ENCODE data around the gene KRTAP9-6. TPM values are rescaled to one million over a fixed set of nuclear protein-coding genes. Genes with fewer than 3 reads are reported as not detected.

KRTAP9-6 gene
- total RNA-seq, 1 donor from 2014 or later, result not detected

Other genes with a start within 250 kb of the KRTAP9-6 start
- gene KRTAP1-5, start 238.2 kb upstream of the KRTAP9-6 start, total RNA-seq (ENCODE audit: insufficient read depth, low replicate concordance), result not detected
- gene KRTAP1-4, start 235.2 kb upstream of the KRTAP9-6 start, total RNA-seq (ENCODE audit: insufficient read depth, low replicate concordance), result not detected
- not detected for gene KRTAP1-3, start 230.5 kb upstream of the KRTAP9-6 start, total RNA-seq (ENCODE audit: insufficient read depth, low replicate concordance)
- gene KRTAP1-1, start 223.9 kb upstream of the KRTAP9-6 start, total RNA-seq (ENCODE audit: insufficient read depth, low replicate concordance), result not detected
- not detected for gene KRTAP2-1, start 218.1 kb upstream of the KRTAP9-6 start, total RNA-seq (ENCODE audit: insufficient read depth, low replicate concordance)
- 8.4 TPM for gene KRTAP2-2, start 210.1 kb upstream of the KRTAP9-6 start, total RNA-seq (ENCODE audit: insufficient read depth, low replicate concordance)
- 20.5 TPM for gene KRTAP2-3, start 205.3 kb upstream of the KRTAP9-6 start, total RNA-seq (ENCODE audit: insufficient read depth, low replicate concordance)
- gene KRTAP2-4, start 199.5 kb upstream of the KRTAP9-6 start, total RNA-seq (ENCODE audit: insufficient read depth, low replicate concordance), result not detected
- gene KRTAP4-7, start 181.2 kb upstream of the KRTAP9-6 start, total RNA-seq (ENCODE audit: insufficient read depth, low replicate concordance), result not detected
- gene KRTAP4-8, start 167.2 kb upstream of the KRTAP9-6 start, total RNA-seq (ENCODE audit: insufficient read depth, low replicate concordance), result not detected
- not detected for gene KRTAP4-16, start 163.2 kb upstream of the KRTAP9-6 start, total RNA-seq (ENCODE audit: insufficient read depth, low replicate concordance)
- not detected for gene KRTAP4-9, start 160.0 kb upstream of the KRTAP9-6 start, total RNA-seq (ENCODE audit: insufficient read depth, low replicate concordance)
- 3.4 TPM for gene KRTAP4-11, start 147.0 kb upstream of the KRTAP9-6 start, total RNA-seq (ENCODE audit: insufficient read depth, low replicate concordance)
- not detected for gene KRTAP4-12, start 141.2 kb upstream of the KRTAP9-6 start, total RNA-seq (ENCODE audit: insufficient read depth, low replicate concordance)
- gene KRTAP4-6, start 124.8 kb upstream of the KRTAP9-6 start, total RNA-seq (ENCODE audit: insufficient read depth, low replicate concordance), result 1.2 TPM
- 5.5 TPM for gene KRTAP4-5, start 115.6 kb upstream of the KRTAP9-6 start, total RNA-seq (ENCODE audit: insufficient read depth, low replicate concordance)
- 2.6 TPM for gene KRTAP4-4, start 104.6 kb upstream of the KRTAP9-6 start, total RNA-seq (ENCODE audit: insufficient read depth, low replicate concordance)
- 1.4 TPM for gene KRTAP4-3, start 97.2 kb upstream of the KRTAP9-6 start, total RNA-seq (ENCODE audit: insufficient read depth, low replicate concordance)
- not detected for gene KRTAP4-2, start 87.2 kb upstream of the KRTAP9-6 start, total RNA-seq (ENCODE audit: insufficient read depth, low replicate concordance)
- gene KRTAP4-1, start 80.5 kb upstream of the KRTAP9-6 start, total RNA-seq (ENCODE audit: insufficient read depth, low replicate concordance), result 1.9 TPM
- 1.4 TPM for gene KRTAP9-1, start 75.5 kb upstream of the KRTAP9-6 start, total RNA-seq (ENCODE audit: insufficient read depth, low replicate concordance)
- gene KRTAP9-2, start 38.7 kb upstream of the KRTAP9-6 start, total RNA-seq (ENCODE audit: insufficient read depth, low replicate concordance), result not detected
- gene KRTAP9-3, start 32.9 kb upstream of the KRTAP9-6 start, total RNA-seq (ENCODE audit: insufficient read depth, low replicate concordance), result not detected
- not detected for gene KRTAP9-8, start 27.4 kb upstream of the KRTAP9-6 start, total RNA-seq (ENCODE audit: insufficient read depth, low replicate concordance)
- gene KRTAP9-4, start 15.7 kb upstream of the KRTAP9-6 start, total RNA-seq (ENCODE audit: insufficient read depth, low replicate concordance), result 1.2 TPM
- gene KRTAP9-9, start 10.0 kb upstream of the KRTAP9-6 start, total RNA-seq (ENCODE audit: insufficient read depth, low replicate concordance), result not detected
- gene KRTAP9-7, start 10.3 kb downstream of the KRTAP9-6 start, total RNA-seq (ENCODE audit: insufficient read depth, low replicate concordance), result not detected
- gene KRTAP29-1, start 37.5 kb downstream of the KRTAP9-6 start, total RNA-seq (ENCODE audit: insufficient read depth, low replicate concordance), result not detected
- gene KRTAP16-1, start 43.9 kb downstream of the KRTAP9-6 start, total RNA-seq (ENCODE audit: insufficient read depth, low replicate concordance), result not detected
- not detected for gene KRTAP17-1, start 50.3 kb downstream of the KRTAP9-6 start, total RNA-seq (ENCODE audit: insufficient read depth, low replicate concordance)
- gene KRT33A, start 85.5 kb downstream of the KRTAP9-6 start, total RNA-seq (ENCODE audit: insufficient read depth, low replicate concordance), result 1.4 TPM
- gene KRT33B, start 104.4 kb downstream of the KRTAP9-6 start, total RNA-seq (ENCODE audit: insufficient read depth, low replicate concordance), result not detected
- not detected for gene KRT34, start 116.9 kb downstream of the KRTAP9-6 start, total RNA-seq (ENCODE audit: insufficient read depth, low replicate concordance)
- not detected for gene KRT31, start 132.2 kb downstream of the KRTAP9-6 start, total RNA-seq (ENCODE audit: insufficient read depth, low replicate concordance)
- not detected for gene KRT37, start 159.2 kb downstream of the KRTAP9-6 start, total RNA-seq (ENCODE audit: insufficient read depth, low replicate concordance)
- 0.48 TPM for gene KRT38, start 175.6 kb downstream of the KRTAP9-6 start, total RNA-seq (ENCODE audit: insufficient read depth, low replicate concordance)
- 1.2 TPM for gene KRT32, start 202.0 kb downstream of the KRTAP9-6 start, total RNA-seq (ENCODE audit: insufficient read depth, low replicate concordance)
- gene KRT35, start 215.8 kb downstream of the KRTAP9-6 start, total RNA-seq (ENCODE audit: insufficient read depth, low replicate concordance), result not detected
- gene KRT36, start 224.5 kb downstream of the KRTAP9-6 start, total RNA-seq (ENCODE audit: insufficient read depth, low replicate concordance), result 1.9 TPM
- gene KRT13, start 240.2 kb downstream of the KRTAP9-6 start, total RNA-seq (ENCODE audit: insufficient read depth, low replicate concordance), result 292 TPM

Data from umbilical cord (tissue), 1 donor.